PC-3 (cell line): ENCODE data around the gene LIN37. TPM values are rescaled to one million over a fixed set of nuclear protein-coding genes. Genes with fewer than 3 reads are reported as not detected.

ENCODE experiments used
- ATAC-seq: fragments of 200-7000 bp; cut with Tn5 transposase; 2 replicates; pipeline ENCODE4 v1.9.1; 2020; ENCODE audit warnings: mild to moderate bottlenecking, moderate library complexity
- BruUV-seq: library from RNA; stranded (reverse); fragments of 400-500 nt; replicated peaks from 2 replicates; lab custom pipeline; 2021; lab: Mats Ljungman, UMichigan
- CTCF ChIA-PET: fragments of 300-600 bp; sonication (Branson Sonifier 250); formaldehyde crosslinking; loops from one replicate; lab custom pipeline; 2022; ENCODE audit warnings: antibody characterized with exemption; lab: Charles Lee
- POLR2A ChIA-PET: fragments of 300-600 bp; sonication (Branson Sonifier 250); formaldehyde crosslinking; loops from one replicate; lab custom pipeline; 2022; ENCODE audit warnings: antibody characterized with exemption; ENCODE audit not compliant: unreplicated experiment; lab: Charles Lee
- DNase-seq: peaks from one replicate; pipeline ENCODE4 v3.0.0-alpha.2; 2015
- H2AFZ ChIP-seq: fragments of 300-600 bp; sonication (generic); 2 replicates; pipeline ENCODE4 v1.6.0; 2016; ENCODE audit warnings: antibody characterized with exemption, low read length
- H3F3A ChIP-seq: fragments of 300-600 bp; sonication (generic); one replicate; pipeline ENCODE4 v1.6.0; 2017; ENCODE audit warnings: antibody characterized with exemption, low read length, control low read depth, mild to moderate bottlenecking; ENCODE audit not compliant: unreplicated experiment
- H3K27ac ChIP-seq: fragments of 300-600 bp; sonication (generic); 2 replicates; pipeline ENCODE4 v1.5.1; 2016; ENCODE audit warnings: mild to moderate bottlenecking, low read length
- H3K27me3 ChIP-seq: fragments of 300-600 bp; sonication (generic); 2 replicates; pipeline ENCODE4 v1.6.1; 2016; ENCODE audit warnings: low read length, mixed read lengths
- H3K36me3 ChIP-seq: fragments of 300-600 bp; sonication (generic); 2 replicates; pipeline ENCODE4 v1.6.1; 2016; ENCODE audit warnings: low read depth, mixed run types, low read length, mixed read lengths
- H3K4me1 ChIP-seq: fragments of 300-600 bp; sonication (generic); 2 replicates; pipeline ENCODE4 v1.5.1; 2016; ENCODE audit warnings: low read length; ENCODE audit not compliant: insufficient read depth
- H3K4me2 ChIP-seq: fragments of 300-600 bp; sonication (generic); 2 replicates; pipeline ENCODE4 v1.6.0; 2016; ENCODE audit warnings: low read length
- H3K4me3 ChIP-seq: fragments of 300-600 bp; sonication (generic); 2 replicates; pipeline ENCODE4 v1.5.1; 2016; ENCODE audit warnings: mild to moderate bottlenecking, low read length, mixed read lengths
- H3K79me2 ChIP-seq: fragments of 300-600 bp; sonication (generic); 2 replicates; pipeline ENCODE4 v1.6.1; 2017; ENCODE audit warnings: low read length, mixed read lengths
- H3K9ac ChIP-seq: fragments of 300-600 bp; sonication (generic); 2 replicates; pipeline ENCODE4 v1.6.0; 2016; ENCODE audit warnings: mild to moderate bottlenecking, low read length
- H3K9me2 ChIP-seq: fragments of 300-600 bp; sonication (generic); replicated peaks from 2 replicates; pipeline ENCODE4 v1.6.1; 2016; ENCODE audit warnings: mixed run types, low read length, mixed read lengths
- H3K9me3 ChIP-seq: fragments of 300-600 bp; sonication (generic); 2 replicates; pipeline ENCODE4 v1.6.1; 2016; ENCODE audit warnings: low read length, mixed read lengths
- H4K20me1 ChIP-seq: fragments of 300-600 bp; sonication (generic); 2 replicates; pipeline ENCODE4 v1.6.1; 2016; ENCODE audit warnings: low read length, mixed read lengths
- EZH2 ChIP-seq: fragments of 300-600 bp; sonication (generic); IDR thresholded peaks from one replicate; pipeline ENCODE4 v1.6.1; 2017; ENCODE audit warnings: antibody characterized with exemption, mild to moderate bottlenecking, low read length; ENCODE audit not compliant: unreplicated experiment
- EZH2phosphoT487 ChIP-seq: fragments of 300-600 bp; sonication (generic); IDR thresholded peaks from 2 replicates; pipeline ENCODE4 v1.6.1; 2018; ENCODE audit warnings: mild to moderate bottlenecking, antibody characterized with exemption, low read length, borderline replicate concordance
- intact Hi-C: fragments of 100-400 bp; cut with micrococcal nuclease; formaldehyde crosslinking; loops from 2 replicates; pipeline ENCODE4 v1.9.0; 2023
- total RNA-seq: library from RNA; depleted of rRNA; stranded (reverse); fragments of >200 nt; gene quantifications from 2 replicates; pipeline ENCODE4 v1.2.3, GENCODE V29; 2014
- TF ChIP-seq, protein P1 (sequence below): fragments of 300-600 bp; sonication (generic); conservative IDR thresholded peaks from 2 replicates; pipeline ENCODE4 v1.5.1; 2017; ENCODE audit warnings: antibody characterized with exemption, low read depth, mild to moderate bottlenecking, low read length

The LIN37 gene
- total RNA-seq, 1 experiment from 2014 or later = 8.2 TPM

DNA sequence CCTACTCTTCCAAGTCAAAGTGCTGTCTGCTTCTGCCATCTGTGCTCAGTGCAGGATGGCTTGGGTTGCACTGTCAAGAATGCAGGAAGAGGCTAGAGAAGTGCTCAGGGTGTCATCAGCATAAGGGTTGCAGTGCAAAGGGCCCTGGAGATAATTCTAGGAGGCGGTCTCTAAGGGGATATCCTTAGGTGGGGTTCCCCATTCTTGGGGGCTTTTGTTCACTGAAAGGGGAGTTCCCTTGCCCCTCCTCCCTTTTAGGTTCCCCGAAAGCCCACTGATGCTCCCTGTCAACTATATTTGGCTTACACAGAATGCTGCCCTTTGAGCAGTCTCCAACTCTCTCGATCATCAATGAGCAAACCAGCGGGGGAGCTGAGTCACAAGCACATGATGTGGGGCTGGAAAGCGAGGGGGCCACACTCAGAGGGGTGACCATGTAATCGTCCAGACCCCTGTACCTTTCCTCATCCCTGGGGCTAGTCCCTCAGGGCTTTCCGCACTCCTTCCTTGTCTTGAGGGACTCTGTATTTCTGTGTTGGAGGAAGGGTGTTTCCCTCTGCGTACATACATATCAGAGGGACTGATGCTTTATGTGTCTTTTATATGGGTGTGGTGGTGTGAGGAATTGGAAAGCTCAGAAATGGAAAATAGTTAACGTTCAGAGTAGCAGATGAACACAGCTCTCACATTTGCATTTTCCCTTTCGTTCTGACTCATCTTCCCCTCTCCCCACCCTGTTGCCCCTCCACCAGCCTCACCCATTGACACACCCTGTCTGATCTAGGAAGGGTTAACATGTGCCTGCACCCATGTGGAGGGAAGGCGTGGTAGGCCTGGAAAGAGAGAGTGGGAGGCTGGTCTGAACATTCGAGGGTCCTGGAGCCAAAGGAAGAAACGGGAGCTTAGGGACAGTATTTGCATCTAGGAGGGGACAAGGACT is 37.3 kb upstream of the LIN37 start:
- TF ChIP-seq EZH2 (no peak), EZH2phosphoT487 (no peak)
- TF ChIP-seq, protein P1, sequence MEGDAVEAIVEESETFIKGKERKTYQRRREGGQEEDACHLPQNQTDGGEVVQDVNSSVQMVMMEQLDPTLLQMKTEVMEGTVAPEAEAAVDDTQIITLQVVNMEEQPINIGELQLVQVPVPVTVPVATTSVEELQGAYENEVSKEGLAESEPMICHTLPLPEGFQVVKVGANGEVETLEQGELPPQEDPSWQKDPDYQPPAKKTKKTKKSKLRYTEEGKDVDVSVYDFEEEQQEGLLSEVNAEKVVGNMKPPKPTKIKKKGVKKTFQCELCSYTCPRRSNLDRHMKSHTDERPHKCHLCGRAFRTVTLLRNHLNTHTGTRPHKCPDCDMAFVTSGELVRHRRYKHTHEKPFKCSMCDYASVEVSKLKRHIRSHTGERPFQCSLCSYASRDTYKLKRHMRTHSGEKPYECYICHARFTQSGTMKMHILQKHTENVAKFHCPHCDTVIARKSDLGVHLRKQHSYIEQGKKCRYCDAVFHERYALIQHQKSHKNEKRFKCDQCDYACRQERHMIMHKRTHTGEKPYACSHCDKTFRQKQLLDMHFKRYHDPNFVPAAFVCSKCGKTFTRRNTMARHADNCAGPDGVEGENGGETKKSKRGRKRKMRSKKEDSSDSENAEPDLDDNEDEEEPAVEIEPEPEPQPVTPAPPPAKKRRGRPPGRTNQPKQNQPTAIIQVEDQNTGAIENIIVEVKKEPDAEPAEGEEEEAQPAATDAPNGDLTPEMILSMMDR = no peak
- H3K9me3 ChIP-seq = no peaks in the 10 kb centered on the region
- no peaks in the 10 kb centered on the region for H3K36me3 ChIP-seq
- no peaks in the 10 kb centered on the region for H3K9me2 ChIP-seq
- CTCF ChIA-PET = no interaction called here
- peaks cover 8% of the 10 kb centered on the region; the same call in 1 of the 2 replicates for H3K79me2 ChIP-seq
- intact Hi-C loops = loop anchor here (10.0 kb wide), 1 partner anchor 224 kb away; the partner anchor contains the start of gene LRFN3
- BruUV-seq = no TSS peak
- H3K4me3 ChIP-seq = no peak overlapping the region
- no peaks in the 10 kb centered on the region for H4K20me1 ChIP-seq
- DNase-seq = no peak
- no peak overlapping the region for H2AFZ ChIP-seq
- POLR2A ChIA-PET = interaction anchor here (0.6 kb wide), 1 partner anchor 120 kb away, joined by 3 read pairs; no protein-coding TSS in a partner anchor
- no peak overlapping the region for H3K9ac ChIP-seq
- H3K27ac ChIP-seq = no peak overlapping the region
- no peaks in the 10 kb centered on the region for H3K27me3 ChIP-seq
- peak; percentile 59 for ATAC-seq
- 0 out of 2 replicates have a peak overlapping the region, but pooled peaks have one; percentile 6 for H3K4me2 ChIP-seq
- peaks cover 7% of the 10 kb centered on the region; the same call in 1 of the 2 replicates for H3K4me1 ChIP-seq
- no peaks in the 10 kb centered on the region for H3F3A ChIP-seq

DNA sequence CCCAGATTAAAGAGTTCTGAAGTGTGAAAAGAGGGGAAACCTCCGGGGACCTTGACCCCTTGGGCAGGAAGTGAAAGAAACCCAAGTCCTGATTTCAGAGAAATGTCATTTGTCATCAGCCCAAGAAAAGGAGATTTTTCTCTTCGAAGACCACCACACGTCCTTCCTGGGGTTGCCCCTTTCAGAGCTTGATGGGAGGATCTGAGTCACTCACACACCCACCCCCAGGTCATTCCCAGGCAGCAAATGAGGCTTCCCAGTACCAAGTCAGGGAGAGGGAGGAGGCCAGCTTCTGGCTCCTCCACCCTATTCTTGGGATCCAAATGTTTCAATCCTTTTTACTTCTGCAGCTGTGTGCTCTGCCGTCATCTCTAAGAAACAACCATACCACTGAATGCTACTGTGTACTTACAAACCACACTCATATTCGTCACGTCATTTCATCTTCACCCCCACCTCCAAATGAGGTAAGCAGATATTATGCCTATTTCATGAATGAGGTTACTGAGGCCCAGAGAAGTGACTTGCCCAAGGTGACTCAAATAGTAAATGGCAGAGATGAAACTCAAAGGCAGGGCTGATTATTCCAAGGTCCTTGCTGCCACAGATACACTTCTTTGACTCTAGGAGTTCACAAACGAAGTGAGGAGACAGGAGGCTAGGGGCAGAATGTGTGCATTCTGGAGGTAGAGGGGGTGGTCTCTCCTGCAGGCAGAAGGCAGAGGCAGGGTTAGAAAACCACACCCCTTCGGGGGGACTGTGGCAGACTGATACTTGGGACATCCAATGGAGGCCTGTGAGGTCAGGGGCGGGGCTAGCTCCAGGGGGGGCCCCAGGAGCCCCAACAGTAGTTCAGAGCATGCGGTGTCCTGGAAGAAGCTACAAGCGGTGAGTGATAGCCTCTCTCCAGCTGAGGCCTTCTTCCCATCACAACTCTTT is 35.5 kb upstream of the LIN37 start:
- Histone ChIP-seq H3K4me3 (no peak overlapping the region), H3K9me2 (no peaks in the 10 kb centered on the region), H3K27me3 (no peaks in the 10 kb centered on the region), H3K9ac (no peak overlapping the region), H3K4me1 (peaks cover 14% of the 10 kb centered on the region; the same call in 1 of the 2 replicates), H3K4me2 (no peak overlapping the region), H3K9me3 (no peaks in the 10 kb centered on the region), H3F3A (no peaks in the 10 kb centered on the region), H4K20me1 (no peaks in the 10 kb centered on the region), H3K79me2 (peaks cover 10% of the 10 kb centered on the region; the same call in 1 of the 2 replicates), H3K36me3 (no peaks in the 10 kb centered on the region), H2AFZ (no peak overlapping the region), H3K27ac (no peak overlapping the region)
- CTCF ChIA-PET = interaction anchor here (0.6 kb wide), 1 partner anchor 65 kb away, joined by 7 read pairs; the partner anchor contains the start of gene COX6B1
- no TSS peak for BruUV-seq
- POLR2A ChIA-PET = no interaction called here
- no peak for DNase-seq
- TF ChIP-seq, protein P1 = no peak
- TF ChIP-seq EZH2phosphoT487 = no peak
- TF ChIP-seq EZH2 = no peak
- intact Hi-C loops = loop anchor here (10.0 kb wide), 1 partner anchor 222 kb away; the partner anchor contains the start of gene LRFN3
- no peak for ATAC-seq
